ENCODE measurements around the gene UHRF2.
"Not testable (repeated sequence)": the region's sequence is repeated elsewhere in the genome, so short reads cannot be mapped to it uniquely, and the experiment has no call there.

UHRF2 gene

DNA sequence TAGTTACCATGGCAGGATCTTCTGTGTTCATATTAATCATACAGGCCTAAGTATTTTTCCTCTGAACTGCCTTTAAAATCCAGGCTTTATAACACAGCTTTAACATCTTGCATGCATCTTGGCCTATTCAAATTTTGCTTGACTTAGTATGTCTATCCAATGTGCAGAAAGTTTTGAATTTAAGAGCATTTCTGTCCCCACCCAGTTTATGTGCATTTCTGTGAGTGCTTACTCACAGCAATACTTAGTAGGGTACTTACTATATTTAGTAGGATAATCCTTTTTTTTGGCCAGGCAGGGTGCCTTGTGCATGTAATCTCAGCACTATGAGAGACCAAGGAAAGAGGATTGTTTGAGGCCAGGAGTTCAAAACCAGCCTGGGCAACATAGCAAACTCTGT is 18.0 kb downstream of the UHRF2 start:
- DNase-seq, result no peak

DNA sequence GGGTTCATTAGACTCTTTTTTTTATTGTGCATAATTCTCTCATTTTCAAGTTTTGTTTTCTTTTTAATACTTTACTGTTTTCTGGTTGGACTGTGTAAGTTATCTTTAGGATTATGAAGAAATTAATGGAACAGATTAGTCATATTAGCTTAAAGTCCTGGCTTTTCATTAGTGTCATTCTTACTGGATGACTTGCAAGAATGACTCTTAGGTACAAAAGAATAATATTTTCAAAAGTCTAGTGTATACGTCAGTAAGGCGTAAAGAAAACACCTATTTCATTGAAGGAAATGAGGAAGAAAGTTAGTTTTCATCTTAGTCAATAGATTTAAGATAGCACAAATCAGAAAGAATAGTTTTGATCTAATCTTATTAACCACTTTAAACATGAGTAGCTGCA is 20.4 kb downstream of the UHRF2 start:
- no peak for DNase-seq

DNA sequence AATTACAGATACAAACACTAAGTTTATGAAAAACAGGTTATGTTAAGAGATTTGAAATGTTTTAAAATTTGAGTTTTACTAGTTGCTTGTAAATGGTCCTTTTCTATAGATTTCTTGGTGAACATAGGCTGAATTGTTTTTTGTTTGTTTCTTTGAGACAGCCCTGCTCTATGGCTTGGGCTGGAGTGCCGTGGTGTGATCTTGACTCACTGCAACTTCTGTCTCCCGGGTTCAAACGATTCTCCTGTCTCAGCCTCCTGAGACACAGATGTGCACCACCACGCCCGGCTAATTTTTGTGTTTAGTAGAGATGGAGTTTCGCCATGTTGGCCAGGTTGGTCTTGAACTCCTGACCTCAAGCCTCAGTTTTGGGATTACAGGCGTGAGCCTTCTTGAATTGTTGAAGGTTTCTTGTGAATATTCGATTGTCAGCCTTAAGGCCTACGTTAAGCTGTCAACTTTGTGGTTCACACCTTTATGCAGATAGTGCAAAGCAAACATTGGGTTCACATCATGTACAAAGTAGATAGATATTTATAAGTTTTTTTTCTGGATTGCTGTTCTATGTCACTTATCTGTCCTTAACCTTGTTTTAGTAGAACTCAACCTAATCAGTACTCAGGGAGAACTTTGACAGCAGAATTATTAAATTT is 26.2 kb downstream of the UHRF2 start:
- DNase-seq, result no peak

DNA sequence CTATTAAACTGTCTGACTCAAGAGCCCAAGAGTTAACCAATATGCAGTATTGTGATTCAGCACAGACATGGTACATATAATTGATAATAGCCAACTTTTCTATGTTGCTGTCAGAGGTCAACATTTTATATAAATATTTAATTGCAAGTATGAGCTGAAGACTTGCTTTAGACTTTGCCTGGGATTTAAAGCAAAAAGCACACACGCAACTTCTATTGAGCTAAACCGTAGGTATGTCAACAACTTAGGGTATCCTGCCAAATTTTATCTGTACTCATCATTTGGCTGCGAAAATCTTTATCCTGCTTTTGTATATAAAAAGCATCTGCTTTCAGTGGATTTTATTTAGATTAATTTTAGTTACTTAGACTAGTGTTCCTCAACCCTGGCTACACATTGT is 27.4 kb downstream of the UHRF2 start:
- no peak for DNase-seq

DNA sequence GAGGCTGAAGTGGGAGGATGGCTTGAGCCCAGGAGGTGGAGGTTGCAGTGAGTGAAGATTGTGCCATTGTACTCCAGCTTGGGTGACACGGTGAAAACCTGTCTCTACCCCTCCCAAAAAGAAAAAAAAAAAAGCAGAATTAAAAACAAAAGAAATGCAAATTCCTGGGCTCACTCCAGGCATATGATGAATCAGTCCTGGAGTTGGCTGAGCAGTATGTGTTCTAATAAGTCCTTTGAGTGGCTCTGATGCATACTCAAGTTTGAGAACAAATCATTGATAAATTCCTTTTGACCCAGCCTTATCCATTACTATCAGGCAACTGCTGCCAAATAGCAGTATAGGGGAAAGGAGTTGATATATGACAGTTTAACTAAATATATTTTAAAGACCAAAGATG is 28.3 kb downstream of the UHRF2 start:
- no peak for DNase-seq

DNA sequence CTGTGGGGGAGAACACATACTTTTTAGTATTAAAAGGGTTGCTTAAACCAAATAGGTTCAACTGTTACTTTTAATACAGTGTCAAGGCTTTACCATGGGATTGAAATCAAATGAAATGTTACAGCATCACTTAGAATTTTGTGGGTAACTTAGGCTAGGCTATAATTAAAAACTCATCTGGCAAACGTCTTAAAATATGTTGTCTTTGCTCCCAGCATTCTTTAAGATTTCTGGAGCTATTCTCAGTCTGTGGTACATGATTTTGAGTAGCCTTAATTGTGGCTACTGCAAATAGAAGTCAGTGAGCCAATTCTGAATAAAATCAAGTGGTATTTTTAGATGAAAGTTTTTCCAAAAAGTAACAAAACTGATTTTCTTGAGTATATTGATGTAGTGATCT is 30.7 kb downstream of the UHRF2 start:
- no peak for DNase-seq

DNA sequence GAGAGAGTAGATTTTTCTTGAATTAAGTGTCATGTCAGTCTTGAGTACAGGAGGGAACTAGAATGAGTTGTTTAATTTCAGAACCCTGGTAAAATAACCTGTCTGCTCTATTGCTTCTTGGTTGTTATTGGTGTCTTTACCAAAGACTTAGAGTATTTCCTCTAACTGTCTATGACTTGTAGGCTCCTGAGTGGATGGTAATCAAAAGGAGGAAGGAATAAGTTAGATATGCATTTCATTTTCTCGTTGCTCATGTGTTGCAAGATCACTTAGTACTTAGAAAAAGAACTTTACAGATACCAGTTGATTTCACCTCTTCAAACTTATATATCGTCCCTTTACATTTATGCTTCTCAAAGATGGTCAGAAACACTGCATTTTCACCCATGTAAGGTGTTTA is 31.1 kb downstream of the UHRF2 start:
- DNase-seq, result peak; percentile 31 to 36

DNA sequence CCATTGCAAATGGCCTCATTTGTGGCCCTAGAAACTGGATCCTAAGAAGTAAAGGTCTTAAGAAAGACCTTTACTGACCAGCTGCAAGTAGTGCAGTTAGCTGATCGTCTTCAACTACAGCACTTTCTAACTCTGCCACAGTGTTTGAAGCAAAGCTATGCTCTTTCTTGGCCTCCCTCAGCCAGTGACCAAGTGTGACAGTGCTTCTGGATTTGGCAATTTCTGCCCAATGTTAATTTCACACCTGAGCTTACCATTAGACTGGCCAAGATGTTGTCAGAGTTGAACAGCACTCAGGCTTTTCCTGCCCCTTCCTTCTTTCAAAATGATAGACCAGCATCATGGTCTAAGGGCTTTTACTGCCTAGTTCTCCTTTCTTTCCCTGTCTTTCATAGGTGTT is 36.1 kb downstream of the UHRF2 start:
- no peak for DNase-seq

DNA sequence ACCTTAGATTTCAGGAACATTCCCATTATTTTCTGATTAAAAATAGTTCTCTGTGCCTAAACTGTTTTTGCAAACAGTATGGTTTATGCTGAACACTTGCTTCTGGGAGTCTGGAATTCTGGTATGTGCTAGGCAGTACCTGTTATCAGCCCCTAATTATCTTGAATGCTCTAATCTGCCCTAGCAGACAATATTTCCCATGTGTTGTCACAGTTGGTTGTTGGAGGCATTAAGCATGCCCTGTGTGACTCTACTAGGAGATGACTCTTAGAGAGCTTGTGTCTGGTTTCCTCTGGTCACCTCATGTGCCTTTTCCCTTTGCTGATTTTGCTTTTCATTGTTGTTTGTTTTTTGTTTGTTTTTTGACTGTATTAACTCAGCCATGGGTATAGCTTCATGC is 36.6 kb downstream of the UHRF2 start:
- DNase-seq, result no peak

DNA sequence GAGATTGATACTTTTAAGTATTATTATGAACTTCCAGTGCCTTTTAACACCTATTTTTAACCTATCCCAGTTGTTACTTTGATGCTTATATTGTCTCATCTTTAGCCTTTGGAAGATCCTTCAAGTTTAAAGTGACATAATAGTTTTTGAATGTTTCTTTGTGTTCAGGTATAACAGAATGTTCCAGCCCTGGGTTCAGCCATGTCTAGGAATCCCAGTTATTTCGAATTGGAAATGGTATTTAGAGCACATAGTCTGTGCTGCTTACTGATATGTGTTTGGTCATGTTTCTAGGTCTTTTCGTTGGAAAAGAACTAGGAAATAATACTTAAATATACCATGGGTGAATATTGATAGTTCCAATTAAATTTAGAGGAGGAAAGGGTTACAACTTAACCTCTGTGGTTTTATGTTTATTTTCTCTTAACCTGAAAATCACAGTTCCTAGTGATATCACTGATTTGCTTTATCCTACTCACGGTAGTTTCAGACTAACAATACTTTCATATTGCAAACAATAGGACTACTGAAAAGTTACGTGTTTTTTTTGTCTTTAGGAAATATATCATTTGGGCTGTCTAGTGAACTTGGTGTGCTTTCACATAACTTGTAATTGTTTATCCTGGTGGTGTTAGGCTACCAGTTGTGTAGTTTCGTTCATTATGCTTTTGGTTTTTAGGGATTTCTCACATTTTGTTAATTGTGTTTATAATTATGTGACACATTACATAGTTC is 37.8 kb downstream of the UHRF2 start:
- no peak for DNase-seq

DNA sequence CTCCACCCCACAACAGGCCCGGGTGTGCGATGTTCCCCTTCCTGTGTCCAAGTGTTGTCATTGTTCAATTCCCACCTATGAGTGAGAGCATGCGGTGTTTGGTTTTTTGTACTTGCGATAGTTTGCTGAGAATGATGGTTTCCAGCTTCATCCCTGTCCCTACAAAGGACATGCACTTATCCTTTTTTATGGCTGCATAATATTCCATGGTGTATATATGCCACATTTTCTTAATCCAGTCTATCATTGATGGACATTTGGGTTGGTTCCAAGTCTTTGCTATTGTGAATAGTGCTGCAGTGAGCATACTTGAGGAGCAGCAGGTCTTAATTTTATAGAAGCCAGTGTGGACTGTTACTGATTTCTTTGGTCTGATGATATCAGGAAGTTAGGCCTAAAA is 42.3 kb downstream of the UHRF2 start:
- DNase-seq, result not testable (repeated sequence)

DNA sequence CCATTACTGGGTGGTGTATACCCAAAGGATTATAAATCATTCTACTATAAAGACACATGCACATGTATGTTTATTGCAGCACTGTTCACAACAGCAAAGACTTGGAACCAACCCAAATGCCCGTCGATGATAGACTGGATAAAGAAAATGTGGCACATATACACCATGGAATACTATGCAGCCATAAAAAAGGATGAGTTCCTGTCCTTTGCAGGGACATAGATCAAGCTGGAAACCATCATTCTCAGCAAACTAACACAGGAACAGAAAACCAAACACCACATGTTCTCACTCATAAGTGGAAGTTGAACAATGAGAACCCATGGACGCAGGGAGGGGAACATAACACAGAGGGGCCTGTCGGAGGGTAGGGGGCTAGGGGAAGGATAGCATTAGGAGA is 45.7 kb downstream of the UHRF2 start:
- not testable (repeated sequence) for DNase-seq

DNA sequence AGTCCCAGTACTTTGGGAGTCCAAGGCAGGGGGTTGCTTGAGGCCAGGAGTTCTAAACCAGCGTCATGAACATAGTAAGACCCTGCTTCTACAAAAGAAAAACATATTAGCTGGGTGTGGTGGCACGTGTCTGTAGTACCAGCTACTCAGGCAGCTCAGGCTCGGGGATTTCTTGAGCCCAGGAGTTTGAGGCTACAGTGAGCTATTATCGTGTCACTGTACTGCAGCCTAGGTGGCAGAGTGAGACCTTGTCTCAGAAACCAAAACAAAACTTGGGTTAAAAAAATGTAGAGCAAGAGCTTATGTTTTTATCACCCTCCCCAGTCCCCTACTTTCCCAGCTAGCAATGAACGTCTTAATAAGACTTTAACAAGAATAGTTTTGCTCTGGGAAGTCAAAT is 46.7 kb downstream of the UHRF2 start:
- DNase-seq, result no peak

DNA sequence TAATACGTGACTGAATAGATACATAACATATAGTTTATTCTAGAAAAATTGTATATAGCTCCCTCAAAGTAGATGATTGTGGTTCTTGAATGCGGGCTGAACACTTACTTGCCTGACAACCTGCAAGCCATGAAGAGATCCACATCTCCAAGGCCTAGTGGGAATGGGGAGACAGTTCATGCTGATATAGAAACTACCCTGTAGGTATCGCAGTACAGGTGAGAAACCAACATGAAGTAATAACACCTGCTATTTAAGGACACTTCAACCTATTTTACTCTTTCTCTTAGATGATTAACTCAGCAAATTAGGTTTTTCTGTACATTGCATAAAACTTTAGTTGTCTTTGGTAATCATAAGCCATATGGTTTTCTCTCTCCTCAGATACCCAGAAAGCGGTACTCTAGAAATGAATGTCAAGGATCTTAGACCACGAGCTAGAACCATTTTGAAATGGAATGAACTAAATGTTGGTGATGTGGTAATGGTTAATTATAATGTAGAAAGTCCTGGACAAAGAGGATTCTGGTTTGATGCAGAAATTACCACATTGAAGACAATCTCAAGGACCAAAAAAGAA is 47.3 kb downstream of the UHRF2 start:
- DNase-seq, result no peak

DNA sequence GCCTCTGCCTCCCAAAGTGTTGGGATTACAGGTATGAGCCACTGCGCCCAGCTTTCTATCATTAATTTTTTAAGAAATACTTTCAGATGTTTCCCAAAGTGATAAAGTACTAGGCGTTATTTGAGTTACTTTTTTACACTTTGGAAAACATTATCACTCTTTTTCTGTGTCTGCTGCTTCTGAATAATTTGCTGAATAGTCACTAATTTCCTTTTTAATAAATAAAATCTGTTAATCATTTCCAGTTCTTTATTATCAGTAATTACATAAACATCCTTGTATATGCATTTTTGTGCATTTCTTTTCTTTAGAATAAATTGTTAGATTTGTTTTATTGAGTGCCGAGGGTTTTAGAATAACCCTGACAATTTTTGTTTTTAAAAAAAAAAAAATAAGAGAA is 48.6 kb downstream of the UHRF2 start:
- DNase-seq, result no peak

DNA sequence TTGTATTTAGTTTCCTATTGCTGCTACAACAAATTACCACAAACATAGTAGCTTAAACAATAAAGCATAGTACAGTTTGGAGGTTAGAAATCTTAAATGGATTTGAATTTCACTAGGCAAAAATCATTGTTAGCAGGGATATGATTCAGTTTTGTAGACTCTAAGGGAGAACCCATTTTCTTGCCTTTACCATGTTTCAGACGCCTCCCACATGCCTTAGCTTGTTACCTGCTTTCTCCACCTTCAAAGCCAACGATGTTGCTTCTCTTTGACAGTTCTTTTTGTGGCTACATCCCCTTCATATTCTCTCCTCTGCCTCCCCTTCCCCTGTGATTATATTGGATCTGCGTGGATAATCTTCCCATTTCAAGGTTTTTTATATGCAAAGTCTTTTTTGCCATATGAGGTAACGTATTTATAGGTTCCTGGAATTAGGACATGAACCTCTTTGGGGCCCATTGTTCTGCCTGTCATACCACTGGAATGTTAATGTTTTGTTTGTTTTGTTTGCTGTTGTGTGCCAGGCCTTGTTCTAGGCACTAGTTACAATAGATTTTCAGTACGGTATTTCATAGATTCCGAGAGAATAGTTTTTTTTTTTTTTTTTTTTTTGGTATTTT is 54.1 kb downstream of the UHRF2 start:
- DNase-seq, result no peak

DNA sequence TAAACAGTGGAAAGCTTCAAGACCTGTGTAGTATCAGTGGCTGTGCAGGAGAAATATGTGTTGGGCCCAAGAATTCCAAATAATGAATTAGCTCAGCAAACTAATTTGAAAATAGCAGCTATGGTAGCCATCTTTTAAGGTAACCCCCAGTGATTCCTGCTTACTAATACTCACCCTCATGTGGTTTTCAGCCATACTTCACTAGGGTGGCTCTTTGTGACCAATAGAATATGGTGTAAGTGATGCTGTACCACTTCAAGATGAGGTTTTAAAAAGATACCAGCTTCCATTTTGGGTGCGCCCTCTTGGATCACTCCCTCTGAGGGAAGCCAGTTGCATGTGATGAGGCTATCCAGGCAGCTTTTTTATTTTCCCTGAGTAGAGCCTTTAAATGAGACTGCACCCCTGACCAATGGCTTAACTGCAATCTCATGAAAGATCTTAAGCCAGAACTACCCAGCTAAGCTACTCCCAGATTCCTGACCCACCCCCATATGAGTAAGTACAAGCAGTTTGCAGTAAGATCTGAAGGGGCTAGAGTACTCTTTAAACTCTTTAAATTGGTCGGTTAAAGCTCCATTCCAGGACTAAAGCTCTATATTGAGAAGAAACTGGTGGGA is 58.3 kb downstream of the UHRF2 start:
- no peak for DNase-seq

DNA sequence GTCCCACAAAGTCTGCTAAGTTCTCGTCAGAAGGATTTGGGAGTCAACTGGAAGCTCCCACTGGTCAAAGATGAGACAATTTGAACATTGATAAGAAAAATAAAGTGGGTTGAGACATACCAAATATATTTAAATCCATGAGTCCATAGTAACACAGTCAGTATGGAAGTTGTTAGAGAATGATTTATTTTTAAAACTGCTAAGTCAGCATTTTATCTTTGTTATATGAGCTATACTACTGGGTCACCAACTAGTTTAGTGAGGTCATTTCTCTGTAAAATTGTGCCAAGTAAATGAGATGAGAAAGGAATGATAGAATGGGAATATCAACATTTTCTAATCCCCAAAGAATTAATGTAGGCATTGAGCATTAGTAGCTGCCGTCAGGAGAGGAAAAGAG is 60.2 kb downstream of the UHRF2 start:
- no peak for DNase-seq

DNA sequence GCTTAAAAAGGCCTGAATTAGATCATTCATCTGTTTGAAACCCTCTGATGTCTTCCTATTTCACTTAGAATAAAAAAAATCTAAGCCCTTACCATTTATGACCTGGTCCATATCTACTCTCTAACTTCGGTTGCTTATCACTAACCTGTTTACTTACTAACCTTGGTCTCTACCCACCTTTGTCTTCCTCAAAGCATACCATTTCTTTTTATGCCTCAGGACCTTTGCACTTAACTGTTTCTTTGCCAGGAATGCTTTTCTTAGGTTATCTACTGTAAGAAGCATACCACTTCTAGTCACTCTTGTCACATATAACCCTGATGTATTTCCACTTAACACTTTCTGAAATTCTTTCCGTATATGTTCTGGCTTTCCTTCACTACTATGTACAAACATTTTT is 67.0 kb downstream of the UHRF2 start:
- DNase-seq, result no peak

DNA sequence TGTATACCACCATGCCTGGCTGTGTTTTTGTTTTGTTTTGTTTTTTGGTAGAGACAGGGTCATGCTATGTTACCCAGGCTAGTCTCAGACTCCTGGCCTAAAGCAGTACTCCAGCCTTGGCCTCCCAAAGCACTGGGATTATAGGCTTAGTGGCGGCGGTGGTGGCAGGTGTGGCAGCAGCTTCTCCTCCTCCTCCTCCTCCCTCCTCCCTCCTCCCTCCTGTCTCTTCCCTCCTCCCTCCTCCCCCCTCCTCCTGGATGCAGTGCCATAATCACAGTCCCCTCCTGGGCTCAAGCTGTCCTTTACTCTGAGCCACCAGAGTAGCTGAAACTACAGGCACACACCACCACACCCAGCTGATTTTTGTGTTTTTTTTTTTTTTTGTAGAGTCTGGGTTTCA is 71.2 kb downstream of the UHRF2 start:
- DNase-seq, result no peak

DNA sequence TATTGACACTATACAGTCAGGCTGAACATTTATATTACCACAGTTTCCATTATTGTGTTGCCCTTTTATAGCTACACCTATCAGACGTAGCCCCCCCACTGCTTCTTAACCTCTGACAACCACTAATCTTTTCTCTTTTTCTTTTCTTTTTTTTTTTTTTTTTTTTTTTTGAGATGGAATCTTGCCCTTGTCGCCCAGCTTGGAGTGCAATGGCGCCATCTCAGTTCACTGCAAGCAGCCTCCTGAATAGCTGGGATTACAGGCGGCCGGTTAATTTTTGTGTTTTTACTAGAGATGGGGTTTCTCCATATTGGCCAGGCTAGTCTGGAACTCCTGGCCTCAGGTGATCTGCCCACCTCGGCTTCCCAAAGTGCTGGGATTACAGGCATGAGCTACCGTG is 75.4 kb downstream of the UHRF2 start:
- no peak for DNase-seq

DNA sequence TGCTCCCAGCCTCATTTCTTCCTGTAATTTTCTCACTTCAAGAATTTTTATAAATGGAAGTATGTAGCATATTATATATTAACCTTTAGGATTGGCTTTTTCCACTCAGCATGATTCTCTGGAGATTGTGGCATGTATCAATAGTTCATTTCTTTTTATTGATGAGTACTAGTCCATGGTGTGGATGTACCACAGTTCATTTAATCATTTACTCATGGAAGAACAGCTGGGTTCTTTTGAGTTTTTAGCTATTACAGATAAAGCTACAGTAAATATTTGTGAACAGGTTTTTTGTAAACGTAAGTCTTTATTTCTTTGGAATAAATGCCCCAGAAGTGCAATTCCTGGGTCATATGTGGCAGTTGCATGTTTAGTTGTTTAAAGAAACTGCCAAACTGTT is 76.1 kb downstream of the UHRF2 start:
- no peak for DNase-seq

DNA sequence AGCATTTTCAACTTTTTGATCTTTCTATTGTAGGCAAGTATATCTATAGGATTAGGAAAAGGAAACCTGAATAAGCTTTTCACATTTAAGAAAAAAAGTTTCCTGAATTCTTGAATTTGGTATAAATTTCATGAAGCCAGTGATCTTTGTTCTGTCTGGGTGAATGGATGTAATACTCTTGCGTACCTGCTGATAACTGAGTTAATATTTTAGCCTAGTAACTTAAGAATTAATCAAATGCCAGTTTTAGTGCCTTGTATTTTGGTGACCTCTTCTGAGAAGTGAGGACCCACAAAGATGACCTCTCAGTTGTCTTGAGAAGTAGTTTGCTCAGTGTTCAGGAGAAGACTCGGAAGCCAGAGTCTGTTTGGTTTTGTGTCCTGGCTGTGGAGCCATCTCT is 77.9 kb downstream of the UHRF2 start:
- no peak for DNase-seq

DNA sequence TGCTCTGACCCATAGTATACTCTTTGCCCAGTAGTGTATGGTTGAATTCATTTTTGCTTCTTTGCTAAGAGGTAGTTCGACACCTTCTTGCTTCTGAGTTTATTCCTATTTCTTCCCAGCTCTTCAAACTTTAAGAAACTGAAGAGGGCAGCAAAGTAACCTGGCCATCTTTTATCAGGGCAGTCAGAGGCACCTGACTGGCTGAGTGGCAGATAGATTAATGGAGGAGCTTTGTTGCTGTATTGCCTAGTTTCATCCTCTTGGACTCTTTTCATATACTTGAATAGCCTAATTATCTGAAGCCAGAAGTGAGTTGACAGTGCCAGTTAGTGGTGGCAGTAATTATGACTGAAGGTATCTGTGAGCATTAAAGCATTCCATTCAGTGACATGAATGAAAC is 82.5 kb downstream of the UHRF2 start:
- no peak for DNase-seq

All from inflammatory macrophage treated with lipopolysaccharide for 1 hour (primary cell).